BE2C (cell line): ENCODE measurements around the gene ZNF423.

ENCODE experiments used
- DNase-seq: peaks from one replicate; pipeline ENCODE4 v3.0.0-alpha.2; 2020
- H3K27me3 ChIP-seq: fragments of 250-450 bp; sonication (Bioruptor Pico); 2 replicates; pipeline ENCODE4 v1.5.1; 2020; ENCODE audit warnings: mild to moderate bottlenecking
- H3K36me3 ChIP-seq: fragments of 250-450 bp; sonication (Bioruptor Pico); 2 replicates; pipeline ENCODE4 v1.5.1; 2020; ENCODE audit warnings: mild to moderate bottlenecking
- H3K4me1 ChIP-seq: fragments of 250-450 bp; sonication (Bioruptor Pico); 2 replicates; pipeline ENCODE4 v1.5.1; 2020
- H3K4me3 ChIP-seq: 2 replicates; pipeline ENCODE4 v1.5.1; 2011; ENCODE audit warnings: low read depth, low read length
- H3K9me3 ChIP-seq: fragments of 250-450 bp; sonication (Bioruptor Pico); 2 replicates; pipeline ENCODE4 v1.5.1; 2020
- TF ChIP-seq, protein P1 (sequence below): IDR thresholded peaks from 2 replicates; pipeline ENCODE4 v1.5.1; 2012; ENCODE audit warnings: mild to moderate bottlenecking, low read depth, low read length

ZNF423 gene

DNA sequence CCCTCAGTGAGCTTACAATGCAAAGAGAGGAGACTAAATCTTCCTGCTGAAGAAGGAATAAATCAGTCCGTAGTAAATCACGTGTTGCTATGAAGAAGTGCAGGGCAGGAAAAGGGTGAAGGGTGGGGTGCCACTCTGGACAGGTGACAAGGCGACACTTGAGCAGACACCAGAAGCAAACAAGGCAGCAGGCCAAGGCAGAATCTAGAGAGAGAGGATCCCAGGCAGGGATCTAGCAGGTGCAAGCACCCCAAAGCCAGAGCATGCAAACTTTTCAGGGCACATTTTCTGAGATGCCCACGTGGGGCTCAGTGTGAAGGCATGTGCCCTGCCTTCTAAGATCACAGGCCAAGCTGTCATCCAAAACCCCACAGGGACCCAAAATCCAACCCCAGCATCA lies 193.3 kb downstream of the ZNF423 start:
- TF ChIP-seq, protein P1, sequence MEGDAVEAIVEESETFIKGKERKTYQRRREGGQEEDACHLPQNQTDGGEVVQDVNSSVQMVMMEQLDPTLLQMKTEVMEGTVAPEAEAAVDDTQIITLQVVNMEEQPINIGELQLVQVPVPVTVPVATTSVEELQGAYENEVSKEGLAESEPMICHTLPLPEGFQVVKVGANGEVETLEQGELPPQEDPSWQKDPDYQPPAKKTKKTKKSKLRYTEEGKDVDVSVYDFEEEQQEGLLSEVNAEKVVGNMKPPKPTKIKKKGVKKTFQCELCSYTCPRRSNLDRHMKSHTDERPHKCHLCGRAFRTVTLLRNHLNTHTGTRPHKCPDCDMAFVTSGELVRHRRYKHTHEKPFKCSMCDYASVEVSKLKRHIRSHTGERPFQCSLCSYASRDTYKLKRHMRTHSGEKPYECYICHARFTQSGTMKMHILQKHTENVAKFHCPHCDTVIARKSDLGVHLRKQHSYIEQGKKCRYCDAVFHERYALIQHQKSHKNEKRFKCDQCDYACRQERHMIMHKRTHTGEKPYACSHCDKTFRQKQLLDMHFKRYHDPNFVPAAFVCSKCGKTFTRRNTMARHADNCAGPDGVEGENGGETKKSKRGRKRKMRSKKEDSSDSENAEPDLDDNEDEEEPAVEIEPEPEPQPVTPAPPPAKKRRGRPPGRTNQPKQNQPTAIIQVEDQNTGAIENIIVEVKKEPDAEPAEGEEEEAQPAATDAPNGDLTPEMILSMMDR, result no peak
- Histone ChIP-seq H3K4me1 (peaks cover 46% of the 10 kb centered on the region), H3K36me3 (no peaks in the 10 kb centered on the region), H3K9me3 (no peaks in the 10 kb centered on the region), H3K27me3 (no peaks in the 10 kb centered on the region), H3K4me3 (no peak overlapping the region)
- no peak for DNase-seq

DNA sequence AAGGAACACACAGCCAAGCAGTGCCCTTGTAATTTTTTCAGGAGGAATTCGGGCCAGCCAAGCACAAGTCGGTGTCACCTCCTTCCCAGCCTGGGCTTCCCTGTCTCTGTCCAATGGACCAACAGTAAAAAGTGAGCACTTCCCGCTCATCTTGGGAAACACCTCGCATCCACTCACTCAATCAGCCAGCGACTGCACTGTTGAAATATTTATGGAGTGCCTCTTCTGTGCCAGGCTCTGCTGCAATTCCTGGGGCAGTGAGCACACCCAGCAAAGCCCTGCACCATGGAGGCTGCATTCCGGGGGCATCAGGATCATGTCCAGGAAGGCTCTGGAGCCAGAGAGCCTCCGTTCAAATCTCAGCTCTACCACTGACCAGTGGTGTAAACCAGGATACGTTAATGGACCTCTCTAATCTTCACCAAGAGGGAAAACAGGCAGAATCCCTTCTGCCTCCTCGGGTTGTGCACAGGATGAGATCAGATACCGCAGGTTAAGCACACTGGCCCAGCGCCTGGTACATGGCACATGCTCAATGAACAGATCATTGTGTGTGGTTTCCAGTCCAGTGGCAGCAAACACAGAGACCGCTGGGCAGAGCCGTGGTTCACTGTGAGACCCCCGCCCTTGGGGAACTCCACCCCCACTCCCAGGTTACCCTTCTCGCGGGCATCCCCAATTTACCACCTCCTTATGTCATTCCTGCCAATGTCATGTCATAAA lies 194.3 kb downstream of the ZNF423 start:
- Histone ChIP-seq H3K36me3 (no peaks in the 10 kb centered on the region), H3K4me3 (no peak overlapping the region), H3K4me1 (peaks cover 50% of the 10 kb centered on the region), H3K27me3 (no peaks in the 10 kb centered on the region), H3K9me3 (no peaks in the 10 kb centered on the region)
- TF ChIP-seq, protein P1, result no peak
- DNase-seq, result peak; percentile 66

DNA sequence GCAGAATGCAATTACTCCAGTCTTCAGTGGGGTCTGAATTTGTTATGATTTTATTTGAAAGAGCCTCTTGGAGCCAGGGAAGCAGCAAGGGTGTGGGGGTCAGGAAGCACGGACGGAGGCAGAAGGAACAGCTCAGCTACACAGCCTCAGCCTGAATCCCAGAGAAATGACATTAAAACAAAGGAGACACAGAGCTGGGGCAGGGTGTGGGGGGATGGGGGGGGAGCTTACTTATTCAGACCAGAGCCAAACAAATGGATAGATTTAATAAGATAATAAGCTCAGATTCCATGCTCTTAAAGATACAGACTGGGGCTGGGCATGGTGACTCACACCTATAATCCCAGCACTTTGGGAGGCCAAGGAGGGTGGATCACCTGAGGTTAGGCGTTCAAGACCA lies 195.3 kb downstream of the ZNF423 start:
- Histone ChIP-seq H3K4me1 (peaks cover 50% of the 10 kb centered on the region), H3K36me3 (no peaks in the 10 kb centered on the region), H3K9me3 (no peaks in the 10 kb centered on the region), H3K27me3 (no peaks in the 10 kb centered on the region), H3K4me3 (no peak overlapping the region)
- DNase-seq, result peak; percentile 65
- TF ChIP-seq, protein P1, result no peak

DNA sequence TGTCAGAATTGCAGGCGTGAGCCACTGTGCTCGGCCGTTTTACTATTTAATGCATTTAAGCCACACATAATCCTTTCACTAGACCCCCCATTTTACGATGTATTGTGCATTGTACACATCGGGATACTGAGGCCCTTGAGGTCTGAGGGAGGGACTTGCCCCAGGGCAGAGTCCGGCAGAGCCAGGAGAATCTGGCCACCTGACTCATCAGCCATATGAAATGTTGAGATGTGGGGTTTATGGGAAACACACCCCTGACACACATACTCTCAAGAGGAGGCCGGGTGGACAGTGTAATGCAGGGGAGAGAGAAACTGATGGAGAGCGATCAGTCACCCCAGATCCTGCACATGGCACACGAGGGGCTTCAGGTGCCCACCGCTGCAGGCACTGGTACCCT lies 196.6 kb downstream of the ZNF423 start:
- DNase-seq, result no peak
- Histone ChIP-seq H3K9me3 (no peaks in the 10 kb centered on the region), H3K27me3 (no peaks in the 10 kb centered on the region), H3K4me3 (no peak overlapping the region), H3K36me3 (no peaks in the 10 kb centered on the region), H3K4me1 (peaks cover 45% of the 10 kb centered on the region)
- TF ChIP-seq, protein P1, result no peak

DNA sequence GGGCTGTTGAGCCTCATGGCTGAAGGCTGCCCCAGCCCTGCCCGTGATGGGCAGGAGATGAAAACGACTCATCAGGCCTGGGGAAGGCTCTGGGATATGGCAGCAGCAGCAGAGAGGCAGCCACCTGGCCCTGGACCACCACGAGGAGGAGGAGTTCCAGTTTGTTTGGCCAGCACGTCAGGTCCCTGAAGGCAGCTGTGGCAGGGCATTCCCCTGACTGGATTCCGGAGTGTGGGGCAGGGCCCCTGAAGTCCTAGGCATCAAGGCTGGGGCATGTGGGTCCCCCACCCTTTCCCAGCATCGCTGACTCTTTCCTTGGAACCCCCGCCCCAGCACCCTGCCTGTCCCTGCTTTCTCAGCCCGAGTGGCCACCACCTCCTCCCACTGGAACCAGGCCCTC lies 197.4 kb downstream of the ZNF423 start:
- no peaks in the 10 kb centered on the region for H3K36me3 ChIP-seq
- no peak overlapping the region for H3K4me3 ChIP-seq
- H3K27me3 ChIP-seq, result no peaks in the 10 kb centered on the region
- H3K4me1 ChIP-seq, result peaks cover 37% of the 10 kb centered on the region
- TF ChIP-seq, protein P1, result no peak
- peak; percentile 44 for DNase-seq
- no peaks in the 10 kb centered on the region for H3K9me3 ChIP-seq

DNA sequence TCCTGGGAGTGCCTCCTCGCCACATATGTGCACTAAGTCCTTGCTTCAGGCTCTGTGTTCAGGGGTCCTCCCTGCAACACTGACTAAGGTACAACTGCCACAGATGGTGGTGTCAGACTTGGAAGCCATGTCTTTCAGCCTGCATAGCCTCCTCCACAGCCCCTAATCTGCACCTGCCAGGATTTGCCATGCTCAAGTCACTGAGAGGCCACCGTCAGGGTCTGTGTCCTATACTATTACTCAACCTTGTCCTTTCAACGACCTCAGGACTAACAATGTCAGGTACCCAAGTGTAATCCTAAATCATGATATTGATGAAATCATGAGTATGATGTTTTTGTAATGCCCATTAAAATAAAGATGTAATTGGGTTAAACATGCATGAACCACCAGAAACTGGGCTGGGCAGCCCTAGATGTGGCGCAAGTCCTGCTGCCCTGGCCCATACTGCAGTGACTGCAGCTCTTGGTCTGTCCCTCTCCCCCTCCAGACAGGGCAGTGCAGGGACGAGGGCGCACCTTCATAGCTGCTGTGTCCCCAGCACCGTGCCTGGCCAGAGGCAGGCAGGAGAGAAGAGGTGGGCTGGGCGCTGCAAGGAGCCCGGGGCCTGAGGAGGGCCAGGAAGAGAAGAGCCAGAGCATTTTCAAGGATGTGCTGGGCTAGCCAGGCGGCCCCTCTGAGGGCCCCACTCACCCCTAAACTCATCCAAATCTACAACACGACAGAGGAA lies 198.0 kb downstream of the ZNF423 start:
- Histone ChIP-seq H3K9me3 (no peaks in the 10 kb centered on the region), H3K36me3 (no peaks in the 10 kb centered on the region), H3K4me3 (no peak overlapping the region), H3K27me3 (no peaks in the 10 kb centered on the region), H3K4me1 (peaks cover 35% of the 10 kb centered on the region)
- TF ChIP-seq, protein P1, result no peak
- no peak for DNase-seq
